Dedifferentiated amniotic fluid mesenchymal stem cell (primary cell): ENCODE measurements around the gene SRPK1.
"Not testable (repeated sequence)": the region's sequence is repeated elsewhere in the genome, so short reads cannot be mapped to it uniquely, and the experiment has no call there.

Experiments
- DNase-seq: peaks from one replicate; pipeline ENCODE4 v3.0.0-alpha.2; 2016; ENCODE audit errors: extremely low spot score

SRPK1 gene

DNA sequence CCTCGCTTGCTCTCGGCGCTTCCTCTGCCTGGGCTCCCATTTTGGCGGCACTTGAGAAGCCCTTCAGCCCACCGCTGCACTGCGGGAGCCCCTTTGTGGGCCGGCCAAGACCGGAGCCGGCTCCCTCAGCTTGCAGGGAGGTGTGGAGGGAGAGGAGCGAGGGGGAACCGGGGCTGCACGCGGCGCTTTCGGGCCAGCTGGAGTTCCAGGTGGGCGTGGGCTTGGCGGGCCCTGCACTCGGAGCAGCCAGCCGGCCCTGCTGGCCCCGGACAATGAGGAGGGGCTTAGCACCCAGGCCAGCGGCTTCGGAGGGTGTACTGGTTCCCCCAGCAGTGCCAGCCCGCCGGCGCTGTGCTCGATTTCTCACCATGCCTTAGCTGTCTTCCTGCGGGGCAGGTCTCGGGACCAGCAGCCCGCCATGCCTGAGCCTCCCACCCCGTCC is 10.2 kb upstream of the SRPK1 start:
- DNase-seq, result no peak

DNA sequence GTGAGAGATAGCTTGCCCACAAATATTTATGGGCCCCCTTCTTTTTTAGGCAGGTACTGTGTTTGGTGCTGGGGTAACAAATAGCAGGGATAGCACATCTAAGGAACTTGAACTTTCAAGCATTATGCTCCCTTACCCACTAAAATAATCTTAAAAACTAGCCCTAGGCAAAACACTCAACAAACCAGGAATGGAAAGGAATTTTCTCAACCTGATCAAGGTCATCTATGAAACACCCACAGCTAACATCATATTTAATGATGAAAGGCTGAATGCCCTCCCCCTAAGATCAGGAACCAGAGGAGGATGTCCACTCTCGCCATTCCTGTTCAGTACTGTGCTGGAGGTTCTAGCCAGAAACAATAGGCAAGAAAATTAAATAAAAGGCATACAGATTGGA is 8.7 kb upstream of the SRPK1 start:
- no peak for DNase-seq

DNA sequence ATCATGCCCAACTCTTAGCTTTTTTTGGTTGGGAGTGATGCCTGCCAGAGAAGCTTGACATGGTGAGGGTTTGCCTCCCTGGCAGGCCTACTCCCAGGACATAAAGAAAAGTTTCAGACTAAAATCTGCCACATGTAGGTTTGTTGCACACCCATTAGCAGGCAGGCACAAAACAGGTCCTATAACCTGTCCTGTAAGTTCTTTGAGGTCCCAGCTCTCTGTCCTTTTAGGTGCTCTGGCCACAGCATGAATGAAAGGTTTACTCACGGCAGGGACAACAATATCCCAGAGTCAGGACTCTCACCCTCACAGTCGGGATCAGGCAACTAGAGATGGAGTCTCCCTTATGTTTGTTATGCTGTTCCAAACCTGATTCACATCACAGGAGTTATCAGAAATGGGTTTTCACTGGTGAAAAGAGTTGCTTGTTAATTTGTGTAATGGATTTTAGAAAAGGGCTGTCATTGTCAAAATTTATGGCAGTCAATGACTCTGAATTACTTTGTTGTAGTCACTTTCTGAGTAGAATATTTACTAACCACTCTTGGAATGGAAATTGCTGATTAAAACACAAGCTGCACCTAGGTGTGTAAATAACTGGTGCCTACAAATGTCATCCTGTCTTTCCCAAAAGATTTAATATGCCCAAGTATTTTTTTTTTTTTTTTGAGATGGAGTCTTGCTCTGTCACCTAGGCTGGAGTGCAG is 5.8 kb upstream of the SRPK1 start:
- DNase-seq, result no peak

DNA sequence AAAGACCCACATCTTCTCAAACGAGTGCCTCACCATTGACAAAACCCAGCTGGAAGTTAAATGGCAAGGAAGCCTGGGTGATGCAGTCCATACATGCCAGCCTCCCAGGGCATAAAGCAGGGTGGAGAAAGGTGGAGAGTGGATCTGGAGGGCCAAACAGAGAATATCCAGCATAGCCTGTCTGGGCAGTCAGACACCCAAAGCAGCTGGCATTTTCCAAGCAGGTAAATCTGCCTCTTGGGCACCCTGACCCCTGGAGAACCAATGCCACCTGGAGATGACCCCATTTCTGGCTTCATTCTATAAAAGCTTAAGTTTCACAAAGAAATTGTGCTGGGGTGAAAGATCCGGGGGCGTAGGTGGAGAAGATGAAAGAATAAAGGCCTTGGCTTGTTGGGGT is 5.1 kb upstream of the SRPK1 start:
- no peak for DNase-seq

DNA sequence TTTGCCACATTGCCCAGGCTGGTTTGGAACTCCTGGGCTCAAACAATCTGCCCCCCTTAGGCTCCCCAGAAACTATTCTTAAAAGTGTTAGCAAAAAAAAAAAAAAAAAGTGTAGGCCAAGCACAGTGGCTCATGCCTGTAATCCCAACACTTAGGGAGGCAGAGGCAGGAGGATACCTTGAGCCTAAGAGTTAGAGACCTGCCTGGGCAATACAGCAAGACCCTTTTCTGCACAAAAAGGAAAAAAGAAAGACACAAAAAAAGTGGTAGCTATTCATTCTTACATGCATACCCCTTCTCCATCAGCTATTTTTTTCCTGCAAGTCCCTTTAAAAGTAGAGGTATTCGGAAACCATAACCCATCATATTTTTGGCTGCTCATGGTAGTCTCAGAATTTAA is 3.2 kb upstream of the SRPK1 start:
- no peak for DNase-seq

DNA sequence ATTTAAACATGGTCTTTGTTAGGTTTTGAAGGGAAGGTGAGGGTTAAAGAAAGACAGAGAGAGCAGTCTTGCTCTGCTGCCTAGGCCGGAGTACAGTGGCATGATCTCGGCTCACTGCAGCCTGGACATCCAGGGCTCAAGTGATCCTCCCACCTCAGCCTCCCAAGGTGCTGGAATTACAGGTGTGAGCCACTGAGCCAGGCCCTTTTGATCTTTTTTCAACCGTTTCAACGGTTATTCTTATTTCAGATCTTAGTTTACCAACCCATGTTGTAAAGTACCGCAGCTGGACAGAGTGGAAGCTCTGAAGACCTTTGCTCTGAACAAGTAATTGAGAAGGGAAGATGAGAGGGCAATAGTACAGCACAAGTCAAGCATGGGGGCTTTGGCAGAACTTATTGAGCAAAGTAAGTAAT is 1.2 kb upstream of the SRPK1 start:
- no peak for DNase-seq

DNA sequence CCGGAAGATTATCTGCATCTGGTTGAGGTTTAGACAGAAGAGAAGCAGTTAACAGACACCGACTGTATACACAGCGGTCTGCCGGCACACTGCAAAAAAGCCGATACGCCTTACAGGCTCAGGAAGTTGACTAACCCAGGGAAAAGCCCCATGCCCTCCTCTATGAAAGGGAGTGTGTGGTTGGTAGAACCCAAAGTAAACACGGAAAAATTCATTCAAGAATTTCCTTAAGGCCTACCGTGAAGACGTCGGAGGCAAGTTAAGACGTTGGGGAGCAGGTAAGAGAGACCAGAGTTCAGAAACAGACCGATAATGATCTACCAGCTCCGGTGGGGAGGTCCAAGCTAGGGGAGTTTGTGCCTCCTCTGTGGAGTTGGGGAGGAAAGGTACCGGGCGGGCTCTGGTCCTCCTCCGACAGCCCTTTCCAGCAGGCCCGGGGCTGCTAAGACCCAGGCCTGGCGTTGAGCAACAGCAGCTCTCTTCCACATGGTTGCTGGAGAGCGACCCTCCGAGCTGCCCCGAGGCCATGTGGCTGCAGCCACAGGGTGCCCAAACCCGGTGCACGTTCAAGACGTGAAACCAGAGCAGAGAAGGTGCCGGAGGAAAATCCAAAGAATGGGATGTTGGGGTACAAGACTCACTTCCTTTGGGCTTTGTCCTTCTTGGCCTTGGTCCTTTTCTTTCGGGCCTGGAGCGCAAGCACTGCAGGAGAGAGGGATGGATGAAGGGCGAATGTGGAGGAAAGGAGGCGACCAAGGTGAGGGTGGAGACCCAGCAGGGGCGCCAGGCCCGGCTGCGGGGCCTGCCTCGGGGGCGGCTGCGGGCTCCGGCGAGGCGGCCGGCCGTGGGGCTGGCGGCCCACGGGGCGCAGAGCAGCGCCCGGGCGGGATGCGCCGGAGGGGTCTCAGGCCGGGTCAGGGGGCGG is 809 bp downstream of the SRPK1 start:
- peak; percentile 42 for DNase-seq

DNA sequence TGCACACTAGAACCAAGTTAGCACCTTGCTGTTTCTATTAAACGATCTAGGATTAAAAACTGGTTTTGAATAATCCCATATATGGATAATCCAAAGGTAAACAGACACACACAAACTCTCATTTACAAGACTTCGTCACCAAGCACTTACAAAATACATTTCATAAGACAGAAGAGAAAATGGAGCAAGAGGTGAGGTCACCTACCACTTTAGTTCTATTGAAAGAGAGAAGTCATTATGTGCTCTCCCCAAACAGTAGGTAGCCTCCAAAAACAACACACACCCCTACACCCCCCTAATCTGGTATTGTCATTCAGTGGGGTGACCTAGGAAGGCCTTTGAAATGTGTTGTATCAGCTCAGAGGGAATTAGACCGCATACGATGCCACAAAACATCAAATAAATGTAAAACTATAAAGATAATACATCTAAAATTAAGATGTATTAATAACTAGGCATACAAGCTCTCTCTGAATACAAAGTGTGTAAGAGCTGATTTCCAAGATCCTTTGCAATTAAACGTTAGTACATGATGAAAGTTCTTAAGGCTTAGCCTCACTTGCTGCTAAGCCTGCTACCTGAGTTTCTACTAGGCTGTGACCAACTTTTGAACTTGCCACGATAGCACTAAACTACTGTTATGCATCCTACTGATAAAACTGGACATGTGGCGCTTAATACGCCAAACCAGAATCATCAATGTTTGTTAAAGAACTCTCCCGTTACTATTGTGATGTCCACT is 1.6 kb downstream of the SRPK1 start:
- DNase-seq, result no peak

DNA sequence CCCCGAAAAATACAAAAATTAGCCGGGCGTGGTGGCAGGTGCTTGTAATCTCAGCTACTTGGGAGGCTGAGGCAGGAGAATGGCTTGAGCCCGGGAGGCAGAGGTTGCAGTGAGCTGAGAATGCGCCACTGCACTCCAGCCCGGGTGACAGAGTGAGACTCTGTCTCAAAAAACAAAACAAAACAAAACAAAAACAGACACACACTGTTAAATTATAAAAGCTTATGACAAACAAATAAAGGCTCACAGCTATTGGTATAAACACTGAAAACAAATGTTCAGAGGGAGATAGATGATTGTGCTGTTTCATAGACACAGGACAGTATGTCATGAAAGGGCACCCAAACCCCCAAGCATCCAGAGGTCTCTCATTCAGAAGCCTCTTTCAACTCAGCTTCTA is 4.0 kb downstream of the SRPK1 start:
- not testable (repeated sequence) for DNase-seq

DNA sequence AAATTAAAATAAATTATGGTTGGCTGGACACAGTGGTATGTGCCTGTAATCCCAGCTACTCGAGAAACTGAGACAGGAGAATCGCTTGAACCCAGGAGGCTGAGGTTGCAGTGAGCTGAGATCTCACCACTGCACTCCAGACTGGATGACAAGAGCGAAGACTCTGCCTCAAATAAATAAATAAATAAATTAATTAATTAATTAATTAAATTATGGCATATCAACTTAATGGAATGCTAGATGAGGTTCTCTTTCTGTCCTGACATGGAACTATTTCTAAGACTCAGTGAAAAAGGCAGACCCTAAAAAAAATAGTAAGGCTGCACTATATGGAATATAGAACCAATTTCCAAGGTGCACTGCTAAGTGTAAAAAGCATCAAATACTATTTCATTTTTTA is 4.8 kb downstream of the SRPK1 start:
- DNase-seq, result no peak

DNA sequence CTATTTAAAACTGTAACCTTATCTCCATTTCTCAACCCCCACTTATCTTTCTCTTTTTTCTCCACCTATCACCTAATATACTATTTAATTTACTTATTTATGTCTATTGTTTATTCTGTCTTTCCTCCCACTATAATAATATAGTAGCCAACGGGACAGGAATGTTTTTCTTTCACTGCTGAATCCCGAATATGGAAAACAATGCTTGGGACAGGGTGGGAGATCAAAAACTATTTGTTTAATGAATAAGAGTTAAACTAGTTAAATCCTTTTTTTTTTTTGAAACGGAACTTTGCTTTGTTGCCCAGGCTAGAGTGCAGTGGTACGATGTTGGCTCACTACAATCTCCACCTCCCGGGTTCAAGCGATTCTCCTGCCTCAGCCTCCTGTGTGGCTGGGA is 6.4 kb downstream of the SRPK1 start:
- DNase-seq, result no peak

DNA sequence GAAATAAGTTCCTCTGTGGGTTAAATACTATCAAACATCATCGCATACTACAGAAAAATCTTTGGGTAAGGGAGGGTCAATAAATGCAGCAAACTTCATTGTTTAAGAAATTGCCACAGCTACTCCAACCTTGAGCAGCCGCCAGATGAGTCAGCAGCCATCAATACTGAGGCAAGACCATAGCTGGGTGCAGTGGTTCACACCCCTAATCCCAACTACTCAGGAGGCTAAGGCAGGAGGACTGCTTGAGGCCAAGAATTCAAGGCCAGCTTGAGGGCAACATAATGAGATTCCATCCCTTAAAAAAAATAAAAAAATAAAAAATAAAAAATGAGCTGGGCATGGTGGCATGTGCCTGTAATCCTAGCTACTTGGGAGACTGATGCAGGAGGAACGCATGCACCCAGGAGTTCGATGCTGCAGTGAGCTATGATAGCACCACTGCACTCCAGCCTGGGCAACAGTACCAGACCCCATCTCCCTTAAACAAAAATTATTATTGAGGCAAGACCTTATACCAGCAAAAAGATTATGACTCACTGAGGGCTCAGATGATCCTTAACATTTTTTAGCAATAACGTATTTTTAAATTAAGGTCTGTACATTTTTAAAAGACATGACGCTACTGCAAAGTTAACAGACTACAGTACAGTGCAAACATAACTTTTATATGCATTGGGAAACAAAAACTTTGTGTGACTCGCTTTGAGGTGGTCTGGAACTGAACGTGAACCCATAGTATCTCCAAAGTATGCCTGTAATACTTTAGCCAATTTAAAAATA is 8.8 kb downstream of the SRPK1 start:
- no peak for DNase-seq

DNA sequence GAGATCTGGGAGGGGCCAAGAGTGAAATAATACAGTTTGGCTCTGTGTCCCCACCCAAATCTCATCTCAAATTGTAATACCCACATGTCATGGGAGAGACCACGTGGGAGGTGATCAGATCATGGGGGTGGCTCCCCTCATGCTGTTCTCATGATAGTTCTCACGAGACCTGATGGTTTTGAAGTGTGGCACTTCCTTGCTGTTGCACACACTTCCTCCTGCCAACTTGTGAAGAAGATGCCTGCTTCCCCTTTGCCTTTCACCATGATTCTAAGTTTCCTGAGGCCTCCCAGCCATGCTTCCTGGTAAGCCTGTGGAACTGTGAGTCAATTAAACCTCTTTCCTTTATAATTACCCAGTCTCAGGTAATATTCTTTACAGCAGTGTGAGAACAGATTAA is 11.3 kb downstream of the SRPK1 start:
- DNase-seq, result not testable (repeated sequence)

DNA sequence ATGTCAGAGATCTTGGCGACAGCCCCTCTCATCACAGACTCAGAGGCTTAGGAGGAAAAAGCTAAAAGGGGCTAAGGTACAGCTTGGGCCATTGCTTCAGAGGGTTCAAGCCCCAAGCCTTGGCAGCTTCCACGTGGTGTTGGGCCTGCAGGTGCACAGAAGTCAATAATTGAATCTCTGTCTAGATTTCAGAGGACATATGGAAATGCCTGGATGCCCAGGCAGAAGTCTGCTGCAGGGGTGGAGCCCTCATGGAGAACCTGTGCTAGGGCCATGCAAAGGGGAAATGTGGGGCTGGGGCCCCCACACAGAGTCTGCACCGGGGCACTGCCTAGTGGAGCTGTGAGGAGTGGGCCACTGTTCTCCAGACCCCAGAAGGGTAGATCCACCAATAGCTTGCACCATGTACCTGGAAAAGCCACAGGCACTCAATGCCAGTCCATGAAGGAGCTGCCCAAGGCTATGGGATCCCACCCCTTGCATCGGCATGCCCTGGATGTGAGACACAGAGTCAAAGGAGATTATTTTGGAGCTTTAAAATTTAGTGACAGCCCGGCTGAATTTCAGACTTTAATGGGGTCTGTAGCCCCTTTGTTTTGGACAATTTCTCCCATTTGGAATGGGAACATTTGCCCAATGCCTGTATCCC is 12.0 kb downstream of the SRPK1 start:
- DNase-seq, result not testable (repeated sequence)

DNA sequence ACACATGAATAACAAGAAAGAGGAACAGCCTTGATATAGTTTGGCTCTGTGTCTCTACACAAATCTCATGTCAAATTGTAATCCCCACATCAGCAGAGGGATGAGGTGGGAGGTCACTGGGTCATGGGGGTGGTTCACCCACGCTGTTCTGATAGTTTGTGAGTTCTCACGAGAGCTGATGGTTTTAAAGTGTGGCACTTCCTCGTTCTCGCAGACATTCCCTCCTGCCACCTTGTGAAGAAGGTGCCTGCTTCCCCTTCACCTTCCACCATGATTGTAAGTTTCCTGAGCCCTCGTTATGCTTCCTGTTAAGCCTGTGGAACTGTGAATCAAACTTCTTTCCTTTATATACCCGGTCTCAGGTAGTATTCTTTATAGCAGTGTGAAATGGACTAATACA is 13.1 kb downstream of the SRPK1 start:
- DNase-seq, result no peak

DNA sequence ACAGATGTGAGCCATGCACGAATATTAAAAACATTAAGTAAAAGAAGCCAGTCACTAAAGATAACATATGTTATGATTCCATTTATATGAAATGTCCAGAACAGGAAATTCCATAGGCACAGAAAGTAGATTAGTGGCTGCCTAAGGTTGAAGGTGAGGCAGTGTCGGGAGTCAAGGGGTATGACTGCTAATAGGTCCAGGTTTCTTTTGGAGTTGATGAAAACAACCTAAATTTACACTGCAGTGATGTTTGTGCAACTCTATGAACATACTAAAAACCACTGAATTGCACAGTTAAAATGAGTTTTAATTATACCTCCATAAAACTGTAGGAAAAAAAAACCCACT is 14.4 kb downstream of the SRPK1 start:
- no peak for DNase-seq

DNA sequence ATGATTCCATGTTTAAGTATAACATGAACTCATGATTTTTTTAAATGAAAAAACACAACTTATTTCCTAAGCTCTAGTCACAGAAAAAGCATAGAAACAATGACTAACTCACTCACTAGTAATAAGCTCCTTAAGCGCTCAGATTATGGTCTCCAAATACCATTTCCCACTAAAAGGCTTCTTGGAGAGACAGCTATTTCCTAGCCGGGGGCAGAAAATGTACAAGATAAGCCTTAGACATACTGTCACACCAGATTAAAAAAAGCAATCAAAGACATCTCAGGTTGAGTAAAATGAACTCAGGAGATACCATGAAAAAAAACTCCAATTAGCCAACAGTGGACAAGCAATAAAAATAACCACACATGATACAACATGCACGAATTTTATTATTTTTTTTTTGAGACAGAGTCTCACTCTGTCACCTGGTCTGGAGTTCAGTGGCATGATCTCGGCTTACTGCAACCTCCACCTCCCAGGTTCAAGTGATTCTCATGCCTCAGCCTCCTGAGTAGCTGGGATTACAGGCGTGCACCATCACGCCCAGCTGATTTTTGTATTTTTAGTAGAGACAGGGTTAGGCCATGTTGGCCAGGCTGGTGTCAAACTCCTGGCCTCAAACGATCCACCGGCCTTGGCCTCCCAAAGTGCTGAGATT is 14.9 kb downstream of the SRPK1 start:
- DNase-seq, result no peak

DNA sequence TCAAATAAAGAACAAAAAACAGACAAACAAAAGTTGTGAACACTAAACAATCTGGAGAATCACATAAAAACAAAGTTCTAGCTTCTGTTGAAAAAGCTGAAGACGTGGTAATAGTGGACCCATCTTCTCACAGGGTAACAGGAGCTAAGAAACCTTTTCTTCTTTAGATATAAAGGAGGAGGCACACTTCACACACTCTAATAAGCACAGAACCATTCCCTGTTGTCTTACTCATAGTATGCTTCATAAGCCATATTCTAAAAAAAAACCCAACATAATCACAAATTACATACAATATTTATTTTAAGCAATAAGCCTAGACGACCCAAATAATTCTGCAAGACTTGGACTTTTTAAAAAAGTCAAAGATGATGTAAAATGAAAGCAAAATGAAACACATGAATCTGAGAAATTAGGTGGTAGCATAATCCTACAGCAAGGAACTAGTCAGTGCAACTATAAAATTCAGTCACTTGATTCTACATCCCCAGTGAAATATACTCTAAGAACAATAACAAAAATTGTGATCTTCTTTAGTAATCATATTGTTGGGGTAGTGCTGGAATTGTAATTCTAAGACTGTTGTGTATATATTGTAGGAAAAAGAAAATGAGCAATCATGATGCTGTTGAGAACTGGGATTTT is 15.6 kb downstream of the SRPK1 start:
- no peak for DNase-seq

DNA sequence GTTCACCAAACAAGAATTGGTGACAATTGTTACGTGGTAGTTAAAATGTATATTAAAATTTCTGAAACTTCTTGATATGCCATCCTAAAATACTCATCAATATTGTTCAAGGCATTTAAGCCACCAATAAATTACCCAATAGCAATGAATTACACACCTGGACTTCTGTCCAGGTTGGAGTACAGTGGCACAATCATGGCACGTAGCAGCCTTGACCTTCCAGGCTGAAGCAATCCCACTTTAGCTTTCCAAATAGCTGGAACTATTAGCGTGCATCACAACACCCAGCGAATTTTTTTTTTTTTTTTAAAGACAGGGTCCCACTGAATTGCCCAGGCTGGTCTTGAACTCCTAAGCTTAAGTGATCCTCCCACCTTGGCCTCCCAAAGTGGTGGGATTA is 17.2 kb downstream of the SRPK1 start:
- DNase-seq, result no peak

DNA sequence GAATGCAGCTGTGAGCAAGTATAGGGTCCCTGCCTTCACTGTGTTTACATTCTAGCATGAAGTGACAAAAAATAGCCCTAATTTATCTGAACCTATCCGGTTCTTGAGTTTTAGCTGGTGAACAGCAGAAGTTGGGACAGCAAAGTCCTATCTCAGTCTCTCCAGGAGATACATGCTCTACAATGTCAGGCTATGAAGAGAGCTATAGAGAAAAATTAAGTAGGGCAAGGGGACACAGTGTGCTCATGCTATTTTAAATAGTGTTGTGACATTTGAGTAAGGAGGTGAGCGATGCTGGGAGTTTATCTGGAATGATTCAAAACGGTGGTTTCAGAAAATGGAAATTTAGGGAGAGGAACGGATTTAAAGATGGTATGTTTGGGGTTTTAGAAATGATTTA is 20.4 kb downstream of the SRPK1 start:
- no peak for DNase-seq
